GM20000 (cell line): ENCODE results near the gene IL12RB1.

ENCODE experiments used
- DNase-seq: peaks from one replicate; pipeline ENCODE4 v3.0.0; 2012; ENCODE audit warnings: low spot score
- CTCF ChIP-seq: IDR thresholded peaks from 2 replicates; pipeline ENCODE4 v1.5.1; 2012; ENCODE audit warnings: mild to moderate bottlenecking, control low read depth; ENCODE audit errors: extremely low read depth, missing control alignments

IL12RB1 gene

GRCh38 chr19:18097217-18097992, 10.7 kb upstream of the IL12RB1 start, which contains the start of gene MAST3:
TSS of gene MAST3 (plus strand) at chr19:18097778. CDS start at chr19:18097793, 15 bp downstream.
- no peak for TF ChIP-seq CTCF
- peak; percentile 99 for DNase-seq

- DNase-seq = no peak
- TF ChIP-seq CTCF = no peak
These were observed 9.5 kb upstream of the IL12RB1 start for GRCh38 chr19:18096258-18096657.

DNA sequence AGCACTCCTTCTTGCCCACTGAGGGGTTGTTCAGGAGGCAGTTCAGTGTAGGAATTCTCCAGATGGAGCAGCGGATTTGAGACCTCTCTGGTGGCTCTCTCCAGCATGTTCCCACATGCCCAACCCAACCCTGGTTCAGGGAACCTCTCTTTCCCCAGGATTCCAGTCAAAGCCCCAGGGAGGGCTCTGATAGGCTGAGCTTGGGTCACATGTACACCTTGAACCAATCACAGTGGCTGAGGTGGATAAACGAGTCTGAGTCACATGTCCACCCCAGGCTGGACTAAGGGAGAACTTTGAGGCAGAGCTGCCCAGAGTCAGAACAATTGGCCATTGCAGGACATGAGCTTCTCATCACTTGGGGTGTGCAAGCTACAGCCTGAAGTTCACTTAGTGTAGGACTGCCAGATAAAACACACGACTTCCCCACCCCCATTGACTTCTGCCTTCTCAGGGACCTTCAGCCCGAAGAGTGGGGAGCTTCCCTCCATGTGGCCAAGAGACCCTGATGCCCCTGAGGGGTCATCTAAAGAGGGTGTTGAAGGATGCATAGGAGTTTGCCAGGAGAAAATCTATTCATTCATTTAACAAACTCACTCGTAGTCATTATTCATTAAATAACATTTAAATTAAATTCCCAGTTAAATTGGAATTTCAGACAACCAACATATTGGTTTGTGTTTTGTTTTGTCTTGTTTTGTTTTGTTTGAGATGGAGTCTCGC, 6.9 kb upstream of the IL12RB1 start:
- no peak for DNase-seq
- no peak for TF ChIP-seq CTCF

GRCh38 chr19:18091217-18091608, 4.5 kb upstream of the IL12RB1 start:
- peak; percentile 64 for DNase-seq
- TF ChIP-seq CTCF = no peak

- DNase-seq = no peak
- no peak for TF ChIP-seq CTCF
These were observed 3.9 kb upstream of the IL12RB1 start for GRCh38 chr19:18090545-18091216.

DNA sequence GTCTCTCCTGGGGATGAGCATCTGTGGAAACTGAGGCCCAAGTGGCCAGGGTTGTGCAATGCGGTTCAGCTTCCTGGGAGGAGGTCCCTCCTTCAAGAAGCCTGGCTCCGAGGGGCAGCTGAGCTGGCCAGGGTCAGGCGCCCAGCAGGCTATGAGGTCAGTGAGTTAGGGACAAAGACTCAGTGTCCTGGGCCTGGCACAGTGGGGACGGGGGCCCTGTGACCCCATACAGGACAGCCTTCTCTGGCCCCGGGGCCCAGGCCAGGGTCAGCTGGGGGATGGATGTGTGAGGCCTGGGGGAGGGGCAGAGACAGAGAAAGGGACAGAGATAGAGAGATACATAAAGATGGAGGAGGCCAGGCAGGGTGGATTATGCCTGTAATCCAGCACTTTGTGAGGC, 3.0 kb upstream of the IL12RB1 start:
- no peak for DNase-seq
- no peak for TF ChIP-seq CTCF

DNA sequence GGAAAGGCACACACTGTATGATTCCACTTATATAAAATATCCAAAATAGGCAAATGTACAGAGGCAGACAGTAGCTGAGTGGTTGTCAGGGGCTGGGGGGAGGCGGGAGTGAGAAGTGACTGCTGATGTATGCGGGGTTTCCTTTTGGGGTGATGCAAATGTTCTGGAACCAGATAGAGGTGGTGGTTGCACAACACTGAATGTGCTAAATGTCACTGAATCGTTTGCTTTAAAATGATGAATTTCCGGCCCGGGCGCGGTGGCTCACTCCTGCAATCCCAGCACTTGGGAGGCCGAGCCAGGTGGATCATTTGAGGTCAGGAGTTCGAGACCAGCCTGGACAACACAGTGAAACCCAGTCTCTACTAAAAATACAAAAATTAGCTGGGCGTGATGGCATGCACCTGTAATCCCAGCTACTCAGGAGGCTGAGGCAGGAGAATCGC, 2.4 kb upstream of the IL12RB1 start:
- DNase-seq = peak; percentile 52
